ENCODE measurements around the gene PACRG. TPM values are rescaled to one million over a fixed set of nuclear protein-coding genes. Genes with fewer than 3 reads are reported as not detected.

Gene PACRG
- total and polyA plus RNA-seq, 2 of the 13 experiments (the other 11 are each of a cell fraction or from before 2014, with no cell fraction given), result 0.13 TPM; not detected in 1

- Histone ChIP-seq H3K79me2 (ENCODE audit: insufficient read depth, low read length) (no peaks in the 10 kb centered on the region), H3K9me3 (ENCODE audit: low read length) (no peaks in the 10 kb centered on the region), H2AFZ (ENCODE audit: low read length) (no peak overlapping the region), H3K4me3 (replicated peaks in 1 of 3; ENCODE audit: insufficient read depth in 1 of 3, low read depth in 2 of 3, low read length in 3 of 3) (no peak overlapping the region), H3K36me3 (replicated peaks in 1 of 2; ENCODE audit: control insufficient read depth in 1 of 2, insufficient read depth in 2 of 2, low read length in 2 of 2) (no peaks in the 10 kb centered on the region), H4K20me1 (ENCODE audit: insufficient read depth, low read length) (no peaks in the 10 kb centered on the region), H3K27ac (ENCODE audit: extremely low read length, insufficient read depth, low read length) (no peak overlapping the region), H3K4me2 (ENCODE audit: low read depth, low read length) (no peak overlapping the region), H3K4me1 (ENCODE audit: insufficient read depth, low read length) (no peaks in the 10 kb centered on the region), H3K9ac (ENCODE audit: insufficient read depth, low read depth, low read length) (no peak overlapping the region), H3K27me3 (ENCODE audit: control insufficient read depth in 1 of 2, insufficient read depth in 2 of 2, low read length in 2 of 2) (no peaks in the 10 kb centered on the region)
- ChIA-PET CTCF (ENCODE audit: low intra/inter-chr PET ratio, low total read pairs) (no interaction called here), POLR2A (no interaction called here)
- 29% methylated on average over 5 of the region's 5 CpGs for WGBS (ENCODE audit: low lambda C conversion rate)
- no TSS peak for BruUV-seq (replicated peaks)
- no peak for ATAC-seq
- in situ Hi-C loops (cut with HindIII; ENCODE audit: extremely low pct_ligation_motif_present, low pct_unique_long_range_greater_than_20kb) (no loop called here), intact Hi-C loops (cut with micrococcal nuclease; ENCODE audit: unreplicated experiment) (no loop called here)
- DNase-seq (ENCODE audit: low spot score), result no peak
- FAIRE-seq, result no peak
- no peak for TF ChIP-seq HNRNPL (IDR thresholded peaks at IDR 0.05; ENCODE audit: low read depth, low read length)
- TF ChIP-seq ZBED4 (CRISPR knock-in tag; IDR thresholded peaks at IDR 0.05; ENCODE audit: borderline replicate concordance), result no peak
- no peak for TF ChIP-seq THRA (CRISPR knock-in tag; IDR thresholded peaks at IDR 0.05; ENCODE audit: borderline replicate concordance)
- TF ChIP-seq ZNF781 (CRISPR knock-in tag; IDR thresholded peaks at IDR 0.05; ENCODE audit: borderline replicate concordance, not compliant biosample characterization), result no peak
- no peak for TF ChIP-seq JARID2 (CRISPR knock-in tag; IDR thresholded peaks at IDR 0.05; ENCODE audit: insufficient replicate concordance)
- TF ChIP-seq ZNF431 (CRISPR knock-in tag; IDR thresholded peaks at IDR 0.05; ENCODE audit: borderline replicate concordance, low read depth), result no peak
- TF ChIP-seq ZNF570 (CRISPR knock-in tag; IDR thresholded peaks at IDR 0.05; ENCODE audit: borderline replicate concordance), result no peak
- no peak for TF ChIP-seq CENPT (CRISPR knock-in tag; IDR thresholded peaks at IDR 0.05; ENCODE audit: low read depth)
- no peak for TF ChIP-seq NFKB2 (CRISPR knock-in tag; IDR thresholded peaks at IDR 0.05; ENCODE audit: borderline replicate concordance)
- no peak for TF ChIP-seq E2F2 (CRISPR knock-in tag; IDR thresholded peaks at IDR 0.05; ENCODE audit: borderline replicate concordance)
- no peak for TF ChIP-seq ARNTL (CRISPR knock-in tag; IDR thresholded peaks at IDR 0.05)
- no peak for TF ChIP-seq ZFP1 (CRISPR knock-in tag; IDR thresholded peaks at IDR 0.05)
- TF ChIP-seq ZHX1 (CRISPR knock-in tag; IDR thresholded peaks at IDR 0.05; ENCODE audit: low read depth), result no peak
- TF ChIP-seq ZFP36L2 (CRISPR knock-in tag; IDR thresholded peaks at IDR 0.05), result no peak
- no peak for TF ChIP-seq HMG20A (CRISPR knock-in tag; IDR thresholded peaks at IDR 0.05; ENCODE audit: borderline replicate concordance)
- no peak for TF ChIP-seq ZSCAN9 (CRISPR knock-in tag; IDR thresholded peaks at IDR 0.05; ENCODE audit: borderline replicate concordance)
- no peak for TF ChIP-seq RARG (CRISPR knock-in tag; IDR thresholded peaks at IDR 0.05; ENCODE audit: low read depth)
Measured at GRCh38 chr6:162864911-162865310, 137.1 kb downstream of the PACRG start.
